ENCODE results near the gene ARID1B. TPM values are rescaled to one million over a fixed set of nuclear protein-coding genes. Genes with fewer than 3 reads are reported as not detected.

The ARID1B gene
- total RNA-seq, 1 donor from 2014 or later = 47.3 TPM

DNA sequence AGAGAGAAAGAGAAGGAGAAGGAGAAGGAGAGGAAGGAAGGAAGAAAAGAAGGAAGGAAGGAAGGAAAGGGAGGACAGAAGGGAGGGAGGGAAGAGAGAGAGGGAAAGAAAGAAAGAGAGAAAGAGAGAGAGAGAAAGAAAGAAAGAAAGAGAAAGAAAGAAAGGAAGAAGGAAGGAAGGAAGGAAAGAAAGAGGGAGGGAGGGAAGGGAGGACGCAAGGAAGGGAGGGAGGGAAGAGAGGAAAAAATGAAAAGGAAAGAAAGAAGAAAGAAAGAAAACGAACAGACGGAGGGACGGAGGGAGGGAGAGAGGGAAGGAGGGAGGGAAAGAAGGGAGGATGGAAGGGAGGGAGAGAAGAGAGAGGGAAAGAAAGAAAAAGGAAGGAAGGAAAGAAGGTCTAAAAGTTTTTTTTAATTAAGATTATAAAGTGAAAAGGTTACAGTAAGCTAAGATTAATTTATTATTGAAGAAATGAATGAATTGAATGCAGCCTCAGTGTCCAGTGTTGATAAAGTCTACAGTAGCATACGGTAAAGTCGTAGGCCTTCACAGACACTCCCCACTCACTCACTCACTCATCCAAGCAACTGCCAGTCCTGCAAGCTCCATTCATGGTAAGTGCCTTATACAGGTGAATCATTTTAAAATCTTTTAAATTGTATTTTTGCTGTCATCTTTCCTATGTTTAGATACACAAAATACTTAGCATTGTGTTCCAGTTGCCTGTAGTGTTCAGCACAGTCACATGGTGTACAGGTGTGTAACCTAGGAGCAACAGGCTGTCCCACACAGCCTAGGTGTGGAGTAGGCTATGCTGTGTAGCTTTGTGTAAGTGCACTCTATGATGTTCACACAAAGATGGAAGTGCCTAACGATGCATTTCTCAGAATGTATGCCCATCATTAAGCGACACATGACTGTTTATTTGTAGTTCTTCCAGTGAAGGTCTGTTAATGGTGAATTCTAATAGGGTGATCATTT lies 20.3 kb upstream of the ARID1B start:
- TF ChIP-seq, protein P1, sequence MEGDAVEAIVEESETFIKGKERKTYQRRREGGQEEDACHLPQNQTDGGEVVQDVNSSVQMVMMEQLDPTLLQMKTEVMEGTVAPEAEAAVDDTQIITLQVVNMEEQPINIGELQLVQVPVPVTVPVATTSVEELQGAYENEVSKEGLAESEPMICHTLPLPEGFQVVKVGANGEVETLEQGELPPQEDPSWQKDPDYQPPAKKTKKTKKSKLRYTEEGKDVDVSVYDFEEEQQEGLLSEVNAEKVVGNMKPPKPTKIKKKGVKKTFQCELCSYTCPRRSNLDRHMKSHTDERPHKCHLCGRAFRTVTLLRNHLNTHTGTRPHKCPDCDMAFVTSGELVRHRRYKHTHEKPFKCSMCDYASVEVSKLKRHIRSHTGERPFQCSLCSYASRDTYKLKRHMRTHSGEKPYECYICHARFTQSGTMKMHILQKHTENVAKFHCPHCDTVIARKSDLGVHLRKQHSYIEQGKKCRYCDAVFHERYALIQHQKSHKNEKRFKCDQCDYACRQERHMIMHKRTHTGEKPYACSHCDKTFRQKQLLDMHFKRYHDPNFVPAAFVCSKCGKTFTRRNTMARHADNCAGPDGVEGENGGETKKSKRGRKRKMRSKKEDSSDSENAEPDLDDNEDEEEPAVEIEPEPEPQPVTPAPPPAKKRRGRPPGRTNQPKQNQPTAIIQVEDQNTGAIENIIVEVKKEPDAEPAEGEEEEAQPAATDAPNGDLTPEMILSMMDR (IDR thresholded peaks at IDR 0.05; ENCODE audit: insufficient read depth, low read length, poor library complexity, severe bottlenecking) = no peak
- no peaks in the 10 kb centered on the region for H3K36me3 ChIP-seq (ENCODE audit: control insufficient read depth, insufficient read depth, low read length)
- DNase-seq (ENCODE audit: low read depth) = no peak
- H3K4me3 ChIP-seq (ENCODE audit: low read depth, low read length) = no peak overlapping the region
- no peaks in the 10 kb centered on the region for H3K27me3 ChIP-seq (ENCODE audit: control insufficient read depth, insufficient read depth, low read length)

DNA sequence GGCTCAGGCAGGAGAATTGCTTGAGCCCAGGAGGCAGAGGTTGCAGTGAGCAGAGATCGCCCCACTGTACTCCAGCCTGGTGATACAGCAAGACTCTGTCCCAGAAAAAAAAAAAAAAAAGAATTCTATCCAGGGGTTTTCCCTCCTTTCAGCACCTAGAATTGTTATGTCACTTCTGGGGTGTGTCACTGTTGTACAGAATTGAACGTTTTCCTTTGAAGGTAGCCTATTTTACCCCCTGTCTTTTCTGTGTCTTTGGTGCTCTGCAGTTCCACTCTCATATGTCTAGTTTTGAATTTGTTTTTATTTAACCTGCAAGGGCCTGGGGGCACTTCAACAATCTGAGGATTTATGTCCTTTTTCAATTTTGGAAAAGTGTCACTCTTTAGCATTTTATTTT lies 19.3 kb upstream of the ARID1B start:
- H3K27me3 ChIP-seq (ENCODE audit: control insufficient read depth, insufficient read depth, low read length) = no peaks in the 10 kb centered on the region
- TF ChIP-seq, protein P1 (IDR thresholded peaks at IDR 0.05; ENCODE audit: insufficient read depth, low read length, poor library complexity, severe bottlenecking) = no peak
- H3K4me3 ChIP-seq (ENCODE audit: low read depth, low read length) = no peak overlapping the region

DNA sequence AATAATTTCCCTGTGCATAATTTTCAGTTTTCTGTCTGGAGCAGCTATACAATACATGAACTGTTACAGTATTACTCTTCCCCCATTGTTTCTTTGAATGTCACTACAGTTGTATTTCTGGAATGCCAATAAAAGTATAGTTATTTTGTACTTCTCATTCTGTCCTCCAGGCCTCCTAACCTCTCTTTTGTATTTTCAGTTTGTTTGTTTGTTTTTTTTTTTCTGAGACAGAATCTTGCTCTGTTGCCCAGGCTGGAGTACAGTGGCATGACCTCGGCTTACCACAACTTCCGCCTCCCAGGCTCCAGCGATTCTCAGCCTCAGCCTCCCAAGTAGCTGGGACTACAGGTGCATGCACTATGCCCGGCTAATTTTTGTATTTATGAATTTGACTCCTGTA lies 16.8 kb upstream of the ARID1B start:
- TF ChIP-seq, protein P1 (IDR thresholded peaks at IDR 0.05; ENCODE audit: insufficient read depth, low read length, poor library complexity, severe bottlenecking) = no peak
- Histone ChIP-seq H3K27me3 (ENCODE audit: control insufficient read depth, insufficient read depth, low read length) (no peaks in the 10 kb centered on the region), H3K36me3 (ENCODE audit: control insufficient read depth, insufficient read depth, low read length) (no peaks in the 10 kb centered on the region), H3K4me3 (ENCODE audit: low read depth, low read length) (no peak overlapping the region)
- no peak for DNase-seq (ENCODE audit: low read depth)

More for the DNA sequence above, 19.3 kb upstream of the ARID1B start:
- H3K36me3 ChIP-seq (ENCODE audit: control insufficient read depth, insufficient read depth, low read length) = no peaks in the 10 kb centered on the region
- no peak for DNase-seq (ENCODE audit: low read depth)

DNA sequence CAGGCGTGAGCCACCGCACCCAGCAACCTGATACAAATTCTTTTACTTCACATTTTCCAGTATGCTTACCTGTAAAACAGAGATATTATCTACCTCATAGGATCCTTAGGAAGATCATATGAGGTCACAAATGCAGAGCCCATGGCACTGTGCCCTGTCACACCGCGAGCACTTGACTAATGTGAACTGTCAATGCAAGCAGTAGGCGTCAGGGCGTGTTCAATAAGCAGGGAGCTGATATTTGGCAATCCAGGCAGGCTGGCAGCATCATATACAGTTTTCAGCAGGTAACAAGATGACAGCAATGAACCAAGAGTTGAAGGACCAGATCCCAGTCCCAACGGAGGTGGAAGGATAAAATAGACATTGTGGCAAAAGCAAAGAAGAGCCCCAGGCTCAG lies 14.6 kb upstream of the ARID1B start:
- H3K27me3 ChIP-seq (ENCODE audit: control insufficient read depth, insufficient read depth, low read length) = no peaks in the 10 kb centered on the region
- TF ChIP-seq, protein P1 (IDR thresholded peaks at IDR 0.05; ENCODE audit: insufficient read depth, low read length, poor library complexity, severe bottlenecking) = no peak
- H3K4me3 ChIP-seq (ENCODE audit: low read depth, low read length) = no peak overlapping the region
- H3K36me3 ChIP-seq (ENCODE audit: control insufficient read depth, insufficient read depth, low read length) = no peaks in the 10 kb centered on the region
- DNase-seq (ENCODE audit: low read depth) = no peak

DNA sequence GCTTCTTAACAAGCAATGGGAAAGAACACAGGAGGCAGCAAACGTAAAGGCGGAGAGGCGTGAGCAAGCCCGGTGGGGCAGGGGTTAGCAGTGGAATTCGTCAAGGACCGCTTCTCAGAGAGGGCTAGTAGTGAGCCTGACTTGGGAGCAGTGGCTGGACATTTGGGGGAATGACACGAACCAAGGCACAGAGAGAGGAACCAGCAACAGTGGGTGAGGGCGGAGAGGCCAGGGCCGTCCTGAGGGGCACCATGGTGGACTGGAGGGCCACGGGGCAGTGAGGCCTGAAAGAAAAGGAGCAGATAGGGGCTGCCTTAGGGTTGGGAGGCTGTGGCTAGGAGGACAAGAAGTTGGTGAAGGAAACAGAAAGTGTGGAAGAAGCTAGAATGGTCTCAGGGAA lies 12.1 kb upstream of the ARID1B start:
- Histone ChIP-seq H3K4me3 (ENCODE audit: low read depth, low read length) (no peak overlapping the region), H3K36me3 (ENCODE audit: control insufficient read depth, insufficient read depth, low read length) (no peaks in the 10 kb centered on the region), H3K27me3 (ENCODE audit: control insufficient read depth, insufficient read depth, low read length) (no peaks in the 10 kb centered on the region)
- no peak for DNase-seq (ENCODE audit: low read depth)
- TF ChIP-seq, protein P1 (IDR thresholded peaks at IDR 0.05; ENCODE audit: insufficient read depth, low read length, poor library complexity, severe bottlenecking) = no peak
